ENCODE results near the gene FBXL7. TPM values are rescaled to one million over a fixed set of nuclear protein-coding genes. Genes with fewer than 3 reads are reported as not detected.

The FBXL7 gene
- total and polyA plus RNA-seq, 7 experiments from 2014 or later = not detected

DNA sequence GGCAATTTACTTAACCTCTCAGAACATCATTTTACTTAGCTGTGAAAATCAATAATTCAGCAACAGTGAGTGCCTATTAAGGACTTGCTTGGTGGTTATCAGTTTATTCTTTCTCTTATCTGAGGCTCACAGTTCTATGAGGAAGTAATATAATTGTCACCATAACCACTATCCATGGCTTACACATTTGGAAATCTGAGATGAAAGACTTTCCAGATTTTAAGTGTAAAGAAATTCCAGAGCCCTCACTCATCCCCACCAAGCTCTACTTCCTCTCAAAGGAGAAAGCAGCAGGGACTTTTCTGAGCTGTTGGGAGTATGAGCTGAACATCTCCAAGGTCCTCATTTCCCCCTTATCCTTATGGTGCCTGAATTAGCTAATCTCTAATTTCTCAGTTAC is 321.5 kb downstream of the FBXL7 start:
- CTCF ChIA-PET = no interaction called here
- Mint-ChIP-seq H3K9me3 (peaks cover 2 to 13% (median 7%) of the 10 kb centered on the region in 11 donors), H3K36me3 (no peaks in the 10 kb centered on the region), H3K4me3 (no peak overlapping the region), H3K4me1 (peaks cover 0 to 3% (median 0%) of the 10 kb centered on the region in 7 donors), H3K27ac (no peak overlapping the region), H3K27me3 (no peaks in the 10 kb centered on the region)
- no peak for ATAC-seq
- Histone ChIP-seq H3K27ac (ENCODE audit: low read depth, low read length) (no peak overlapping the region), H3K4me1 (ENCODE audit: control insufficient read depth in 2 of 2, insufficient read depth in 2 of 2, low read length in 2 of 2) (no peaks in the 10 kb centered on the region), H3K36me3 (ENCODE audit: control insufficient read depth in 2 of 3, insufficient read depth in 3 of 3, low read length in 3 of 3) (no peaks in the 10 kb centered on the region), H3K4me3 (ENCODE audit: low read length) (no peak overlapping the region), H3K9me3 (ENCODE audit: control insufficient read depth in 2 of 3, low read length in 3 of 3) (no peaks in the 10 kb centered on the region), H3K27me3 (ENCODE audit: control insufficient read depth in 2 of 2, insufficient read depth in 2 of 2, low read length in 2 of 2) (no peaks in the 10 kb centered on the region)
- POLR2A ChIA-PET = no interaction called here
- intact Hi-C loops (cut with micrococcal nuclease) = no loop called here
- DNase-seq = no peak

DNA sequence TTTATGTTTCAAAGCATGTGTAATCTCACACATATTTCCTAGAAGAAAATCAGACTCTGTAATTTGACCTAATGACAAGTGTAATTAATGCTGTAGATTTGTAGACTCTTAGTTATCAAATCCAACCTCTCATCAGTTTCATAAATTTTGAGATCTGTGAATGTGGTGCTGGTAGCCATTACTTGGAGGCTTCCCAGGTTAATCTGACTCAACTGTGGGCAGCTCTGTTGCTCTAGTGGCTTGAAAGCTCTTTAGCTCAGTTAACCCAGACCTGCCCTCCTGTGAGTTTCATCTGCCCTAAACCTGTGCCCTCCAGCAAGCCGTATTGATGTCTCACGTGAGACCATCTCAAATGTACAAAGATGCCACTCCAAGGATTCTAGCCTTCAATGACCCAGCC is 323.4 kb downstream of the FBXL7 start:
- ChIA-PET CTCF (no interaction called here), POLR2A (no interaction called here)
- Histone ChIP-seq H3K4me1 (ENCODE audit: control insufficient read depth in 2 of 2, insufficient read depth in 2 of 2, low read length in 2 of 2) (no peaks in the 10 kb centered on the region), H3K27ac (ENCODE audit: low read depth, low read length) (no peak overlapping the region), H3K36me3 (ENCODE audit: control insufficient read depth in 2 of 3, insufficient read depth in 3 of 3, low read length in 3 of 3) (no peaks in the 10 kb centered on the region), H3K4me3 (ENCODE audit: low read length) (no peak overlapping the region), H3K27me3 (ENCODE audit: control insufficient read depth in 2 of 2, insufficient read depth in 2 of 2, low read length in 2 of 2) (no peaks in the 10 kb centered on the region), H3K9me3 (ENCODE audit: control insufficient read depth in 2 of 3, low read length in 3 of 3) (no peaks in the 10 kb centered on the region)
- H3K4me1 Mint-ChIP-seq = peaks cover 0 to 3% (median 0%) of the 10 kb centered on the region in 7 donors
- peaks cover 0 to 14% (median 5%) of the 10 kb centered on the region in 11 donors for H3K9me3 Mint-ChIP-seq
- DNase-seq (no peak), ATAC-seq (no peak)
- H3K36me3 Mint-ChIP-seq = no peaks in the 10 kb centered on the region
- intact Hi-C loops (cut with micrococcal nuclease) = no loop called here
- H3K27me3 Mint-ChIP-seq = no peaks in the 10 kb centered on the region
- no peak overlapping the region for H3K27ac Mint-ChIP-seq
- H3K4me3 Mint-ChIP-seq = no peak overlapping the region

DNA sequence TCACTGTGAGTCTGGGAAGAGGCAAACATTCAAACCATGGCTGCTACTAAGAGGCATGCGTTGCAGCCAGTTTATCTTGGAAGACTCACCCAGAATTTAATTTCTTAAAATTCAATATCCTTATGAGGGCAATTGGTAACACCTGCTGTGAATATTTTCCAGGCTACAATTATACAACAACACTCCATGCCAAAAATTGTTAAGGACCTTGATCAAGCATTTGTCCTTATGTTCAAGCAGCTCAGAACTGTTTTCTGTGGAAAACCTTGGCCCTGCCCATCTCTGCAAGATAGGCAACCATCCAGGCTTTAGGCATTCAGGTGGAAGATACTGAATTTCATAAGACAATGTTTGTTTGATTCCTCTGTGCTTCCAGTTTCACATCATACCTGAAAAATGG is 327.8 kb downstream of the FBXL7 start:
- H3K9me3 Mint-ChIP-seq = peaks cover 0 to 8% (median 0%) of the 10 kb centered on the region in 11 donors
- no peak overlapping the region for H3K4me3 ChIP-seq (ENCODE audit: low read length)
- no peak overlapping the region for H3K27ac Mint-ChIP-seq
- H3K27ac ChIP-seq (ENCODE audit: low read depth, low read length) = no peak overlapping the region
- H3K36me3 ChIP-seq (ENCODE audit: control insufficient read depth in 2 of 3, insufficient read depth in 3 of 3, low read length in 3 of 3) = no peaks in the 10 kb centered on the region
- H3K4me1 ChIP-seq (ENCODE audit: control insufficient read depth in 2 of 2, insufficient read depth in 2 of 2, low read length in 2 of 2) = no peaks in the 10 kb centered on the region
- H3K4me1 Mint-ChIP-seq = no peaks in the 10 kb centered on the region
- intact Hi-C loops (cut with micrococcal nuclease) = no loop called here
- ChIA-PET POLR2A (no interaction called here), CTCF (no interaction called here)
- H3K27me3 ChIP-seq (ENCODE audit: control insufficient read depth in 2 of 2, insufficient read depth in 2 of 2, low read length in 2 of 2) = no peaks in the 10 kb centered on the region
- H3K27me3 Mint-ChIP-seq = no peaks in the 10 kb centered on the region
- no peaks in the 10 kb centered on the region for H3K36me3 Mint-ChIP-seq
- DNase-seq = no peak
- no peak overlapping the region for H3K4me3 Mint-ChIP-seq
- no peaks in the 10 kb centered on the region for H3K9me3 ChIP-seq (ENCODE audit: control insufficient read depth in 2 of 3, low read length in 3 of 3)
- no peak for ATAC-seq

DNA sequence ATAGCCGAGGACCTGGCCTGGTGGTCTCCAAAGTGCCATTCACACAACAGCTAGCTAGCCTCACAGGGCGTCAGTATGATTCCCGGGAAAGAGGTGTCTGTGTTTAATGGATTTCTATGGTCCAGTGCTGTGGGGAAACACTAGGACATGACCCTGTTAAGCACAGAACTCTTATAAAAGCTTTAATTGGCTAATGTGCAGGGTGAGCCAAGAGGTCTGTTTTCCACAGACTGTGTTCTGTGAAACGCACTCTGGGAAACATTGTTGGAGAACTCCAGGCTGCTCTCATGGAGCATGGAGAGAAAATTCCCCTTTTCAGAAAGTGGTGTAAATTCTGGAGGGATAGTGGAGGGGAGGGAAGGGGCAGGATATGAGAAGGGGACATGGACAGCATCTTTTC is 331.4 kb downstream of the FBXL7 start:
- Histone ChIP-seq H3K4me1 (ENCODE audit: control insufficient read depth in 2 of 2, insufficient read depth in 2 of 2, low read length in 2 of 2) (no peaks in the 10 kb centered on the region), H3K36me3 (ENCODE audit: control insufficient read depth in 2 of 3, insufficient read depth in 3 of 3, low read length in 3 of 3) (no peaks in the 10 kb centered on the region), H3K4me3 (ENCODE audit: low read length) (no peak overlapping the region), H3K27me3 (ENCODE audit: control insufficient read depth in 2 of 2, insufficient read depth in 2 of 2, low read length in 2 of 2) (no peaks in the 10 kb centered on the region), H3K9me3 (ENCODE audit: control insufficient read depth in 2 of 3, low read length in 3 of 3) (no peaks in the 10 kb centered on the region), H3K27ac (ENCODE audit: low read depth, low read length) (no peak overlapping the region)
- intact Hi-C loops (cut with micrococcal nuclease) = no loop called here
- Mint-ChIP-seq H3K9me3 (peaks cover 0 to 22% (median 4%) of the 10 kb centered on the region in 11 donors), H3K27me3 (no peaks in the 10 kb centered on the region), H3K27ac (no peak overlapping the region), H3K36me3 (no peaks in the 10 kb centered on the region), H3K4me3 (no peak overlapping the region), H3K4me1 (no peaks in the 10 kb centered on the region)
- ATAC-seq (no peak), DNase-seq (no peak)
- POLR2A ChIA-PET = no interaction called here
- CTCF ChIA-PET = no interaction called here

DNA sequence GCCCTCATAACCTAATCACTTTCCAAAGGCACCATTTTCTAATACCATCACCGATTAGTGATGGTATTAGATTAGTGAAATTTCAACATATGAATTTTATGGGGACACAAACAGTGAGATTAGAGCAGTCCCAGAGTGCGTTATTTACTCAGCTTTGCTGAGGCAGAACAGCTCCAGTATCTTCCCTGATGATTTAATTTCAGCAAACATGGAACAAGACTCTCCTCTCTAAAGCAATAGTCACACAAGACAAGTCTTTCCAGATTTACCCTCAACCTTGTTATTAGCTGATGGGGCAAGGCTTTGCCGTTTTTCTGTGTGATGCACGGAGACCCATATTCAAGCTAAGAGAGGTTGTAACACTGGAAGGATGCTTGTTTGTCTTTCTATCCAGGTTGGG is 333.4 kb downstream of the FBXL7 start:
- no peaks in the 10 kb centered on the region for H3K4me1 ChIP-seq (ENCODE audit: control insufficient read depth in 2 of 2, insufficient read depth in 2 of 2, low read length in 2 of 2)
- H3K9me3 ChIP-seq (ENCODE audit: control insufficient read depth in 2 of 3, low read length in 3 of 3) = no peaks in the 10 kb centered on the region
- Mint-ChIP-seq H3K4me3 (no peak overlapping the region), H3K27ac (no peak overlapping the region), H3K36me3 (no peaks in the 10 kb centered on the region), H3K27me3 (no peaks in the 10 kb centered on the region), H3K9me3 (peaks cover 0 to 15% (median 4%) of the 10 kb centered on the region in 11 donors), H3K4me1 (no peaks in the 10 kb centered on the region)
- no peaks in the 10 kb centered on the region for H3K27me3 ChIP-seq (ENCODE audit: control insufficient read depth in 2 of 2, insufficient read depth in 2 of 2, low read length in 2 of 2)
- ChIA-PET CTCF (no interaction called here), POLR2A (no interaction called here)
- no peaks in the 10 kb centered on the region for H3K36me3 ChIP-seq (ENCODE audit: control insufficient read depth in 2 of 3, insufficient read depth in 3 of 3, low read length in 3 of 3)
- DNase-seq (no peak), ATAC-seq (no peak)
- H3K27ac ChIP-seq (ENCODE audit: low read depth, low read length) = no peak overlapping the region
- H3K4me3 ChIP-seq (ENCODE audit: low read length) = no peak overlapping the region
- intact Hi-C loops (cut with micrococcal nuclease) = no loop called here

DNA sequence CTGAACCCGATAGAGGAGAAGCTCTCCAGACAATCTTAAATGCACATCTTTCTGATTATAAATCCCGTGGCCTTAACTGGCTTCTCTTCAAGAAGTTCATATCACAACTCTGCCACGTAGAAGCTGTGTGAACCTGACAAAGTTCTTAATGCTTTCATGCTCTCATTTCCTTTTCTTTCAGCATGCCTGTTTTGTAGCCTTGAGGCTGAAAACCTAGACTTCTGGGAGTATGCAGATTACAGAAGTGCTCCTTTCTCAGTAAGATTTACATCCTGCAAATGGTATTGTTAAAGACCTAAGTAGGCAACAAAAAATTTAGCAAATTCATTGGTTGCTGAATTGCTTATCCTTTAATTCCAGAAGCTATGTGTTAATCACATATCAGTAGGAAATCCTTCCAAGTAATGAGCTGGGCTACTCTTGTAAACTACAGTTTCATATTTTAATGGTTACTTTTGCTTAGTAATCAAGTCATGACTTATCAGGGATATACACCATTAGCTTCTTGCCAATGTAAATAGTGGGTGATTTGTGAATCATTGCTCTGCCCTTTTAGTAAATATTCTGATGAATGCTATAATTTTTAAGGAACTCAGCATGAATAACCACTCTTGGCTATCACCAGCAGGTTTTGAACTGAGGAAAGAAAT is 334.7 kb downstream of the FBXL7 start:
- Mint-ChIP-seq H3K36me3 (no peaks in the 10 kb centered on the region), H3K9me3 (peaks cover 0 to 20% (median 4%) of the 10 kb centered on the region in 11 donors), H3K4me1 (no peaks in the 10 kb centered on the region), H3K4me3 (no peak overlapping the region), H3K27ac (no peak overlapping the region), H3K27me3 (no peaks in the 10 kb centered on the region)
- no peaks in the 10 kb centered on the region for H3K9me3 ChIP-seq (ENCODE audit: control insufficient read depth in 2 of 3, low read length in 3 of 3)
- no peak overlapping the region for H3K27ac ChIP-seq (ENCODE audit: low read depth, low read length)
- ChIA-PET CTCF (no interaction called here), POLR2A (no interaction called here)
- no peaks in the 10 kb centered on the region for H3K36me3 ChIP-seq (ENCODE audit: control insufficient read depth in 2 of 3, insufficient read depth in 3 of 3, low read length in 3 of 3)
- no peaks in the 10 kb centered on the region for H3K27me3 ChIP-seq (ENCODE audit: control insufficient read depth in 2 of 2, insufficient read depth in 2 of 2, low read length in 2 of 2)
- DNase-seq (no peak), ATAC-seq (no peak)
- no peak overlapping the region for H3K4me3 ChIP-seq (ENCODE audit: low read length)
- intact Hi-C loops (cut with micrococcal nuclease) = no loop called here
- H3K4me1 ChIP-seq (ENCODE audit: control insufficient read depth in 2 of 2, insufficient read depth in 2 of 2, low read length in 2 of 2) = no peaks in the 10 kb centered on the region

DNA sequence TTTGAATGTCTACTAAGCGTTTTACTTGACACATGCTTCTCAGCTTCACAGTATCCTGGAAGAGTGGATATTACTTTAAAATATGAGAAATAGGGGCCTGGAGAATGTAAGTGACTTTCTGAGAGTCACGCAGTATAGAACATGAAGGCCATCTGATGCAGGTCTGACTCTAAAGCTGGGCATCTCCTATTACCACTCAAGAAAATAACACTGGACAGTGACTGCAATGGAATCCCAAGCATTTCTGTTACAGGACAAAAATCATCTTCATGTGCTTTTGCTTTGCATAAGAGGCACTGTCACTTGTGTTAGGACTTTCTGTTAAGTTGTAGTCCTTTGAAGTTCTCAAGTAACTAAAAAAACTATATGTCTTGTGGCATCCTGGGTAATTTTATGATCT is 335.5 kb downstream of the FBXL7 start:
- H3K27ac ChIP-seq (ENCODE audit: low read depth, low read length) = no peak overlapping the region
- H3K4me3 ChIP-seq (ENCODE audit: low read length) = no peak overlapping the region
- H3K27me3 ChIP-seq (ENCODE audit: control insufficient read depth in 2 of 2, insufficient read depth in 2 of 2, low read length in 2 of 2) = no peaks in the 10 kb centered on the region
- no peak overlapping the region for H3K4me3 Mint-ChIP-seq
- no peaks in the 10 kb centered on the region for H3K4me1 ChIP-seq (ENCODE audit: control insufficient read depth in 2 of 2, insufficient read depth in 2 of 2, low read length in 2 of 2)
- H3K27me3 Mint-ChIP-seq = no peaks in the 10 kb centered on the region
- H3K9me3 Mint-ChIP-seq = peaks cover 0 to 25% (median 4%) of the 10 kb centered on the region in 11 donors
- POLR2A ChIA-PET = no interaction called here
- no peak for DNase-seq
- H3K4me1 Mint-ChIP-seq = no peaks in the 10 kb centered on the region
- no peak for ATAC-seq
- no peaks in the 10 kb centered on the region for H3K9me3 ChIP-seq (ENCODE audit: control insufficient read depth in 2 of 3, low read length in 3 of 3)
- CTCF ChIA-PET = no interaction called here
- no peaks in the 10 kb centered on the region for H3K36me3 ChIP-seq (ENCODE audit: control insufficient read depth in 2 of 3, insufficient read depth in 3 of 3, low read length in 3 of 3)
- intact Hi-C loops (cut with micrococcal nuclease) = no loop called here
- no peaks in the 10 kb centered on the region for H3K36me3 Mint-ChIP-seq
- no peak overlapping the region for H3K27ac Mint-ChIP-seq

All from naive thymus-derived CD4-positive, alpha-beta T cell (primary cell).